HG03095 (cell line): ENCODE measurements around the gene SLC6A5.

Source experiments
- ATAC-seq: cut with Tn5 transposase; IDR thresholded peaks from one replicate; pipeline ENCODE4 v1.9.1; 2021; ENCODE audit warnings: moderate library complexity; ENCODE audit not compliant: unreplicated experiment

SLC6A5 gene

GRCh38 chr11:20596205-20597153 lies 2.9 kb upstream of the SLC6A5 start:
- no peak for ATAC-seq

- ATAC-seq, result no peak
Observed at GRCh38 chr11:20597154-20597679, 2.2 kb upstream of the SLC6A5 start.

GRCh38 chr11:20597680-20598484 lies 1.5 kb upstream of the SLC6A5 start:
- no peak for ATAC-seq

GRCh38 chr11:20598492-20598891 lies 916 bp upstream of the SLC6A5 start:
- no peak for ATAC-seq

- ATAC-seq, result no peak
Observed at GRCh38 chr11:20600020-20600346, 575 bp downstream of the SLC6A5 start.

- ATAC-seq, result no peak
Observed at GRCh38 chr11:20600551-20600950, 1.1 kb downstream of the SLC6A5 start.

GRCh38 chr11:20601221-20601914 lies 2.0 kb downstream of the SLC6A5 start:
- ATAC-seq, result no peak

GRCh38 chr11:20604295-20604803 lies 4.9 kb downstream of the SLC6A5 start:
- ATAC-seq, result no peak

GRCh38 chr11:20604864-20605601 lies 5.6 kb downstream of the SLC6A5 start:
- ATAC-seq, result no peak

- ATAC-seq, result no peak
Observed at GRCh38 chr11:20605602-20606091, 6.2 kb downstream of the SLC6A5 start.

GRCh38 chr11:20608934-20609333 lies 9.5 kb downstream of the SLC6A5 start:
- ATAC-seq, result no peak

- peak; percentile 98 for ATAC-seq
Observed at GRCh38 chr11:20609727-20610707, 10.6 kb downstream of the SLC6A5 start.

GRCh38 chr11:20610825-20611224 lies 11.4 kb downstream of the SLC6A5 start:
- ATAC-seq, result no peak

GRCh38 chr11:20611445-20611844 lies 12.0 kb downstream of the SLC6A5 start:
- no peak for ATAC-seq

- ATAC-seq, result no peak
Observed at GRCh38 chr11:20611892-20612291, 12.5 kb downstream of the SLC6A5 start.

- ATAC-seq, result no peak
Observed at GRCh38 chr11:20612416-20612815, 13.0 kb downstream of the SLC6A5 start.

GRCh38 chr11:20616920-20617319 lies 17.5 kb downstream of the SLC6A5 start:
- no peak for ATAC-seq

- no peak for ATAC-seq
Observed at GRCh38 chr11:20617346-20618005, 18.1 kb downstream of the SLC6A5 start.
